SK-N-MC (cell line): Measurements from ENCODE around the gene LRRFIP1.

Experiments
- DNase-seq: peaks from one replicate; pipeline ENCODE4 v3.0.0-alpha.2; 2011; ENCODE audit warnings: low read depth, low spot score
- H3K27ac ChIP-seq: fragments of 200-600 bp; sonication (generic); 2 replicates; pipeline ENCODE4 v1.5.1; 2016; ENCODE audit warnings: mixed run types
- H3K36me3 ChIP-seq: fragments of 200-600 bp; sonication (generic); 2 replicates; pipeline ENCODE4 v1.6.1; 2017; ENCODE audit warnings: antibody characterized with exemption, low read length, mixed read lengths; ENCODE audit not compliant: insufficient read depth
- H3K4me3 ChIP-seq: fragments of 200-600 bp; sonication (generic); 2 replicates; pipeline ENCODE4 v1.5.1; 2016
- H3K9ac ChIP-seq: fragments of 200-600 bp; sonication (generic); 2 replicates; pipeline ENCODE4 v1.8.0; 2017; ENCODE audit warnings: mixed run types, mixed read lengths; ENCODE audit not compliant: insufficient read length
- H3K9me3 ChIP-seq: fragments of 200-600 bp; sonication (generic); 2 replicates; pipeline ENCODE4 v1.6.1; 2017; ENCODE audit warnings: low read depth, mild to moderate bottlenecking, antibody characterized with exemption, low read length, moderate library complexity, mixed read lengths
- EZH2 ChIP-seq: fragments of 200-600 bp; sonication (generic); IDR thresholded peaks from one replicate; pipeline ENCODE4 v1.6.1; 2017; ENCODE audit warnings: antibody characterized with exemption
- FOXP2 ChIP-seq: optimal IDR thresholded peaks from 2 replicates; pipeline ENCODE3; 2011; ENCODE audit warnings: mild to moderate bottlenecking, moderate library complexity; ENCODE audit not compliant: insufficient read depth; ENCODE audit errors: extremely low read length, control extremely low read depth
- POLR2AphosphoS5 ChIP-seq: IDR thresholded peaks from 2 replicates; pipeline ENCODE4 v1.6.1; 2012; ENCODE audit warnings: mild to moderate bottlenecking, low read depth, low read length, borderline replicate concordance

LRRFIP1 gene

DNA sequence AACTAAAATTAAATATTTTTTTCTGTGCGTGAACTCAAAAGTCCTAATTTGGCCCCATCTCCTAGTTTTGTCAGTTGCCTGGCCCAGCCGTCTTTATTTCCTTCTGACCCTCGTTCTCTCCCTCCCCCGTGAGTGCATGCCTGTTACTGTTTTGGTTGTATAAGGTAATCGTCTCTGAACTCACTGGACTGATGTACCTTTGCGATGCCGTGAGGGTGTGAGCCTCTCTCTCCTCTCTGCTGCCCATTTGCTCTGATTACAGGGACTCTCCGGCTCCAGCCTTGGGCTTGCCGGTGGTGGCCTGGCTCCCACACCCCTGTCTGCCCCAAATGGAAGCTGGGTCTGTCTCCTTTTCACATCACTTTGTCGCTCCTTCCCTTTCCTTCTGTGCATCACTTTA, 104.7 kb downstream of the LRRFIP1 start:
- DNase-seq = no peak
- no peak for TF ChIP-seq EZH2
- no peak for TF ChIP-seq POLR2AphosphoS5
- no peak for TF ChIP-seq FOXP2
- no peaks in the 10 kb centered on the region for H3K36me3 ChIP-seq
- no peak overlapping the region for H3K27ac ChIP-seq
- no peaks in the 10 kb centered on the region for H3K9me3 ChIP-seq
- no peak overlapping the region for H3K4me3 ChIP-seq
- no peak overlapping the region for H3K9ac ChIP-seq

DNA sequence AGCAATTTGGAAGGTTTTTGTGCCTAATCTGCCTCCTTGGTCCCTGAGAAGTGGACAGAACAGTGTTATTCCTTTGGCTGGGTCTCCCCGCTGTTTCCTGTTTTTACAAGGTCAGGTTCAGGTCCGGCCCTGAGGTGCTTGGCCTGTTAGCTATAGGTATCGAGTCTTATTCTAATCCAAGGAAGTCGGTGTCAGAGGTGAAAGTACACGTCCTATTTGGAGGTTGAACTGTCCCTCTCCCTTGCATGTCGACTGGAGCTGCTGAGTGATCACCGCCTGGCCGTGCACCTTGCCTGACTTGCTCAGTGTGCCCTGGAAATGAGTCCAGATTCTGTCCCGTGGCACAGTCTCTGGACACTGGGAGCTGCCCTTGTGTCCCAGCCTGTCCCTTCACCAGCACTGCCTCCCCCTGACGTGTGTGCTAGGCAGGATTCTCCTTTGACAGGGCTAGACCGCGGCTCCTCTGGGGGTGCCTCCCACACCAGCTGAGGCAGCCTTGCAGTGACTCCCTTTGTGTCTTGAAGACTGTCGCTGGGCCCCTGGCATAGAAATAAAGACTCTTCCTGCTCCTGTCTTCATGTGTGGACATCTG, 105.5 kb downstream of the LRRFIP1 start:
- no peak overlapping the region for H3K9ac ChIP-seq
- no peak for DNase-seq
- TF ChIP-seq POLR2AphosphoS5 (no peak), FOXP2 (no peak), EZH2 (no peak)
- H3K9me3 ChIP-seq = no peaks in the 10 kb centered on the region
- H3K27ac ChIP-seq = no peak overlapping the region
- H3K36me3 ChIP-seq = no peaks in the 10 kb centered on the region
- no peak overlapping the region for H3K4me3 ChIP-seq

DNA sequence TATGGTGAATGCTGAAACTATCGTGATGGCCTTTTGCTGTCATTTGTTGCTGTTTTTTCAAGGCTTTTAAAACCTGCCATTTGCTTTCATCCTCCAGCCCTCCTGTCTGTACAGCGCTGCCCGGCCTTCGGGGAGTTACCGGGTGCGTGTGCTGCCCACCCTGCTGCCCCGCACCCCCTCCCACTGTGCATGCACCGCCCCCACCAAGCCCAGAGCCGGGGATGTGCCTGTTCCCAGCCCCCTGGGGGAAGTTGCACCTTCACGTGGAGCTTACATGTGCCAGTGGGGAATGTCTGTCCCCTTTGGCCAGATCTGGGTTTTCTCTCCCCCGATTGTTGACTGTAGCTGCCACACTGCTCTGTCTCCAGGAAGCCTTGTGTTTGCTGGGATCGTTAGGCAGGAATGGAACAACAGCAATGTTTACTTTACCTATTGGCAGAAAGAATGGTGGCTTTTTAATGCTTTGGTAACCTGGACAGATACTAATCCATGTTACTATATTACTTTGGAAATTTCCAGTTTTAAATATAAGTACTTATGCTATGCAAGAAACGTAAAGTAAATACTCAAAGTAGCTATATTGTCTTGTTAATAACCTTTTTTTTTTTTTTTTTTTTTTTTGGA, 106.4 kb downstream of the LRRFIP1 start:
- Histone ChIP-seq H3K36me3 (no peaks in the 10 kb centered on the region), H3K27ac (no peak overlapping the region), H3K4me3 (no peak overlapping the region), H3K9ac (no peak overlapping the region), H3K9me3 (no peaks in the 10 kb centered on the region)
- TF ChIP-seq POLR2AphosphoS5 (no peak), EZH2 (no peak)
- DNase-seq = no peak

DNA sequence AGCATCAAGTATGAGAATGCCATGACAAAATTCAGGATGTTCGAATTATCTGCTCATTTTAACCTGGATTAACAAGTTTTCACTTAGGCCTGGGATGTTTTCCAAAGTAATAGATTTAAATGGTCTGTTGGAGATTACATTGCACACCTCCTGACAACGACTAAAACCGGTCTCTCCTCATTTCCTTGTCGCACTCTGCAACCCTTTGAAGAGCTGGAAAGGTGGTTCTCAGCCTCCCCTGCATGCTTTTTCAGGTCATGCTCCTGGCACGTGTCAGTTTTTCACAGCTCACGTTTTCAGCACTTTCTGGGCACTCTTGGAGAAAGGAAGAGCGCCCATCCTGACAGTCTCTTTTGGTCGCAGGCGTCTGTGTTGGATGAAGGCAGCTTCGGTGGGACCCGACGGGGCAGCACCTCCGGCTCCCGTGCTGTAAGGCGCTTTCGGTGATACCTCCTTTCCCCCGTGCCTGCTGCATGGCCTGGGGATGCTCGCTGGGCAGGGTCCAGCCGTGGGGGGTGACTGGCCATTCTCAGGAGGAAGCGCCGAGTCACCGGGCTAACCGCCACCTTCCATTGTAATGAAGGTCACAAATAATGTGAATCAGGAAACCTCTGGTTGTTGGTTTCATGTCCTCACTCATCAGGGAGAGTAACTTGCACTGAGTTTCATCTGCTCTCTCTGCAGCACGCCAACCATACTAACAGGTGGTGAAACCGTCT, 107.7 kb downstream of the LRRFIP1 start:
- Histone ChIP-seq H3K36me3 (no peaks in the 10 kb centered on the region), H3K9ac (no peak overlapping the region), H3K4me3 (no peak overlapping the region), H3K27ac (no peak overlapping the region), H3K9me3 (no peaks in the 10 kb centered on the region)
- TF ChIP-seq FOXP2 = no peak
- no peak for TF ChIP-seq EZH2
- TF ChIP-seq POLR2AphosphoS5 = no peak
- DNase-seq = no peak

DNA sequence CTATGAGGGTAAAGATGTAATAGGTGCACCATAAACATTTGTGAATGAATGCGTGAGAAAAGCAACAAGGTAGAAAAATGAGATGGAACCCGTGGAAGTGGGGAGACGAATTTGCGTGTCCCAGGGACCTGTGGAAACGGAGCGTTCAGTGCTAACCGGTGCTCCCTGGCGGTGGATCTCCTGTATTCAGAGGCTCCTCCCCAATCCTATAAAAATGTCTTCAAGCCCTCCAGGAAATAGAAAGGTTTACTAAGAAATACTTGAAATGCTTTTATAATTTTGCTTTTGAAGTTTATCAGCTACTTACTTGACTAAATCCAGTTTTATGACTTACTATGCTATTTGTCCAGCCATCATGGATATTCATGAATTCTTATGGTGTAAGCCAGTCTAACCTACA, 108.4 kb downstream of the LRRFIP1 start:
- TF ChIP-seq FOXP2 (no peak), POLR2AphosphoS5 (no peak), EZH2 (no peak)
- H3K27ac ChIP-seq = no peak overlapping the region
- H3K9ac ChIP-seq = no peak overlapping the region
- H3K4me3 ChIP-seq = no peak overlapping the region; the same call in 1 of the 2 replicates
- DNase-seq = no peak
- H3K36me3 ChIP-seq = no peaks in the 10 kb centered on the region
- no peaks in the 10 kb centered on the region for H3K9me3 ChIP-seq

DNA sequence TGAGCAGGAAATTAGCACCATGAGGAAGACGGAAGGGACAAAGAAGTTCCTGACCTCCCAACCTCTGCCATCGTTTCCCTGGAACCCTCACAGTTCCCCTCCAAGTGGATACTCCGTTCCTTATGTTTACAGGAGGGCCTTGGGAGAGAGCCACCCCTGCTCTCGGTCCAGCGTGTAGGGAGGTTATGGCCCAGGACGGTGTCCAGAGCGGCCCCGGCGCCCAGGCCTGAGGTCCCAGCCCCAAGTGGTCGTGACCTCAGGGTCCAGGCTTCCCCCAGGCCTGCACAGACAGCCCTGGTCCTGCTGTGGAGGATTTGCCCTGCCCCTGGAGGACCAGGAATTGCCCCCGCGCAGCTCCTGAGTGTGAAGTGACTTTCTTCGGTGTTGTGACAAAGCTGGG, 109.4 kb downstream of the LRRFIP1 start:
- Histone ChIP-seq H3K9me3 (no peaks in the 10 kb centered on the region), H3K27ac (no peak overlapping the region), H3K9ac (no peak overlapping the region), H3K36me3 (no peaks in the 10 kb centered on the region), H3K4me3 (no peak overlapping the region)
- TF ChIP-seq POLR2AphosphoS5 (no peak), EZH2 (no peak), FOXP2 (no peak)
- no peak for DNase-seq

DNA sequence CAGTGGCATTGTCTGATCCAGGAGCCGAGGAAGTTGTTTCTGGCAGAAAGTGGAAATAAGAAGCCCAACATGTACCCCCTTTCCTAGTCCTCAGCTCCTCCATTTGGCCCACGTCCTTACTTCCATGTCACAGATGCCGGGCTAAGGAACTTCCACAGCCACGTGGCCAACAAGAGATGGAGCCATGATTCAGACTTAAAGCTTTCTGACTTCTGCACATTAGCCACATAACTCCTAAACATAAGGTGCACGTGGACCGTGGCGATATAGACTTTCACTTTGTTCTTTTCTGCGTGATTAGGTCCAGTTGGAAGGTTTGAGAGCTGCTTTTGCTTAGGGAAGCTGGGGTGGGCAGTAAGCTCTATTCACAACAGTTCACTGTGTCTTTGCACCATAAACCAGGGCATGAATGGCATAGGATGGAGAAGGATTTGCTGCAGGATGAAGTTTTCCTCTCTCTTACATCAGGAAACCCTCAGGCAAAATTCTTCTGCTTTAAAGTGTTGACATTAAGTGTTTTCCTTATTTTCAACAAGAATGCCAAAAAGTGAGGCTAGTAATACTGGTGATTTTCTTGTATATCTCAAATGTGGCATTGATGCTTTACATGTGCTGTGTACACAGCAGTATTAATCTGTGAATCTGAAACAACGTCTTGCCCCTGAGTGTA, 109.9 kb downstream of the LRRFIP1 start:
- H3K9ac ChIP-seq = no peak overlapping the region
- no peaks in the 10 kb centered on the region for H3K9me3 ChIP-seq
- no peak for TF ChIP-seq POLR2AphosphoS5
- TF ChIP-seq FOXP2 = no peak
- TF ChIP-seq EZH2 = no peak
- H3K4me3 ChIP-seq = no peak overlapping the region
- no peaks in the 10 kb centered on the region for H3K36me3 ChIP-seq
- no peak overlapping the region for H3K27ac ChIP-seq
- peak; percentile 22 for DNase-seq

DNA sequence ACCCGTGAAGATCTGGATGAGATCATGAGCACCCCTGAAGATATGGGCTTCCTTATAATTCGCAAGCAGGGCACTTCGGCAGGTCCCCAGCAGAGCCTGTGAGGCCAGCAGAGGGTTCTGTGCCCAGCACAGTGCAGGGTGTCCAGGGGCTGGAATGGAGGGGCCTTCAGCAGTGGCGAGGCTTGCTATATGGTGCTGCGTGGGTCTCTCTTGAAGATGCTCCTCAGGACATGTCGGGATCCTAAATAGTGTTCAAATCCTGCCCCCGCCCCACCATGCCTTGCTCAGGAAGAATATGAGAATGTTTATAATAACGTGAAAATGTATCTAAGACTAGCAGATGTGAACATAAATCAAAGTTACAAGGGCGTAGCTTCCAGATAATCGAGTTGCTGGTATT, 110.9 kb downstream of the LRRFIP1 start:
- Histone ChIP-seq H3K9ac (no peak overlapping the region), H3K27ac (no peak overlapping the region), H3K4me3 (no peak overlapping the region), H3K36me3 (no peaks in the 10 kb centered on the region), H3K9me3 (no peaks in the 10 kb centered on the region)
- DNase-seq = no peak
- TF ChIP-seq EZH2 = no peak
- TF ChIP-seq FOXP2 = no peak
- TF ChIP-seq POLR2AphosphoS5 = no peak

DNA sequence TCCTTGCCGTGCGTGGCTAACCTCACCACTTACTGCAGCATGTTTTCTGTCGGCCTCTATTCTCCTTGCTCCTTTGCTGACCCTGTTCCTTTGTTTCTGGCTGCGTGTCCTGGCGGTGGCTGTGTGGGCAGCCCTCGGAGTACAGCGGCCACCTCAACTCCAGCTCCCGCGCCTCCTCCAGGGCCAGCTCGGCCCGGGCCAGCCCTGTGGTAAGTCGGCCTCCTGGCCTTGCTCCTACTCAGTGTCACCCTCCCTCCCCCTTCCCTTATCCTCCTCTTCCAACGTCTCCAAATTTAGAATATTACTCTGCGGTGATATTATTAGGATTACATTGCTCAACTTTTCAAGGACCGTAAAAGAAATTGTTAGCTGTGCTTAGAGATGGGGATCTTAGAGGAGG, 111.7 kb downstream of the LRRFIP1 start:
- Histone ChIP-seq H3K9ac (no peak overlapping the region), H3K27ac (no peak overlapping the region), H3K9me3 (no peaks in the 10 kb centered on the region), H3K4me3 (no peak overlapping the region), H3K36me3 (no peaks in the 10 kb centered on the region)
- no peak for TF ChIP-seq FOXP2
- no peak for TF ChIP-seq POLR2AphosphoS5
- no peak for TF ChIP-seq EZH2
- no peak for DNase-seq
